Calu3 (cell line): Measurements from ENCODE around the gene ESRRB. TPM values are rescaled to one million over a fixed set of nuclear protein-coding genes. Genes with fewer than 3 reads are reported as not detected.

Source experiments
- BruUV-seq: library from RNA; stranded (reverse); fragments of 400-500 nt; replicated peaks from 2 replicates; lab custom pipeline; 2021; lab: Mats Ljungman, UMichigan
- CTCF ChIA-PET: fragments of 300-600 bp; sonication (Branson Sonifier 250); formaldehyde crosslinking; loops from one replicate; lab custom pipeline; 2022; ENCODE audit warnings: antibody characterized with exemption; lab: Charles Lee
- DNase-seq: peaks from one replicate; pipeline ENCODE4 v3.0.0; 2022
- H3K27ac Mint-ChIP-seq: one replicate; pipeline ENCODE4 v1.8.0; 2022; ENCODE audit warnings: mixed read lengths; ENCODE audit not compliant: unreplicated experiment
- H3K27me3 Mint-ChIP-seq: one replicate; pipeline ENCODE4 v1.8.0; 2022; ENCODE audit warnings: mixed read lengths; ENCODE audit not compliant: unreplicated experiment
- H3K36me3 Mint-ChIP-seq: one replicate; pipeline ENCODE4 v1.8.0; 2022; ENCODE audit warnings: mild to moderate bottlenecking, moderate library complexity, mixed read lengths; ENCODE audit not compliant: insufficient read depth, unreplicated experiment
- H3K4me1 Mint-ChIP-seq: one replicate; pipeline ENCODE4 v1.8.0; 2022; ENCODE audit warnings: mild to moderate bottlenecking, low read depth, mixed read lengths; ENCODE audit not compliant: unreplicated experiment
- H3K4me3 Mint-ChIP-seq: one replicate; pipeline ENCODE4 v1.8.0; 2022; ENCODE audit warnings: mild to moderate bottlenecking, low read depth, moderate library complexity, mixed read lengths; ENCODE audit not compliant: unreplicated experiment
- H3K9me3 Mint-ChIP-seq: one replicate; pipeline ENCODE4 v1.8.0; 2022; ENCODE audit warnings: low read depth, mixed read lengths; ENCODE audit not compliant: unreplicated experiment
- CTCF ChIP-seq: fragments of 200-600 bp; IDR thresholded peaks from one replicate; pipeline ENCODE4 v1.8.0; 2022; ENCODE audit warnings: antibody characterized with exemption; ENCODE audit not compliant: unreplicated experiment
- intact Hi-C: fragments of 100-400 bp; cut with micrococcal nuclease; formaldehyde crosslinking; loops from one replicate; pipeline ENCODE4 v1.10.0; 2022; ENCODE audit not compliant: unreplicated experiment
- total RNA-seq: library from RNA; stranded (reverse); gene quantifications from 2 replicates; pipeline ENCODE4 v1.2.3, GENCODE V29; 2022

The ESRRB gene
- total RNA-seq, 1 experiment from 2014 or later = 0.21 TPM

- no peak for TF ChIP-seq CTCF
- no peaks in the 10 kb centered on the region for H3K36me3 Mint-ChIP-seq
- H3K4me1 Mint-ChIP-seq = no peaks in the 10 kb centered on the region
- H3K27ac Mint-ChIP-seq = no peak overlapping the region
- peaks cover 67% of the 10 kb centered on the region for H3K27me3 Mint-ChIP-seq
- H3K4me3 Mint-ChIP-seq = no peak overlapping the region
- intact Hi-C loops = no loop called here
- H3K9me3 Mint-ChIP-seq = no peaks in the 10 kb centered on the region
- no TSS peak for BruUV-seq
- CTCF ChIA-PET = no interaction called here
- no peak for DNase-seq
Observed at GRCh38 chr14:76434220-76434619, 58.3 kb downstream of the ESRRB start.

- intact Hi-C loops = no loop called here
Observed at GRCh38 chr14:76439237-76439775, 63.4 kb downstream of the ESRRB start.

GRCh38 chr14:76446486-76446885 lies 70.5 kb downstream of the ESRRB start:
- BruUV-seq = no TSS peak

More at GRCh38 chr14:76439237-76439775, 63.4 kb downstream of the ESRRB start:
- Mint-ChIP-seq H3K36me3 (no peaks in the 10 kb centered on the region), H3K9me3 (no peaks in the 10 kb centered on the region), H3K4me3 (no peak overlapping the region), H3K4me1 (no peaks in the 10 kb centered on the region), H3K27me3 (peaks cover 44% of the 10 kb centered on the region), H3K27ac (no peak overlapping the region)
- no peak for DNase-seq
- no TSS peak for BruUV-seq
- no peak for TF ChIP-seq CTCF
- CTCF ChIA-PET = interaction anchor here (0.7 kb wide), 1 partner anchor 163 kb away, joined by 3 read pairs; no protein-coding TSS in a partner anchor

GRCh38 chr14:76446921-76447320 lies 71.0 kb downstream of the ESRRB start:
- intact Hi-C loops = no loop called here
- BruUV-seq = no TSS peak
- peaks cover 51% of the 10 kb centered on the region for H3K27me3 Mint-ChIP-seq
- H3K9me3 Mint-ChIP-seq = no peaks in the 10 kb centered on the region
- CTCF ChIA-PET = no interaction called here
- no peak for DNase-seq
- no peak overlapping the region for H3K4me3 Mint-ChIP-seq
- no peaks in the 10 kb centered on the region for H3K4me1 Mint-ChIP-seq
- TF ChIP-seq CTCF = no peak
- H3K27ac Mint-ChIP-seq = no peak overlapping the region
- H3K36me3 Mint-ChIP-seq = no peaks in the 10 kb centered on the region

More at GRCh38 chr14:76446486-76446885, 70.5 kb downstream of the ESRRB start:
- DNase-seq = no peak
- CTCF ChIA-PET = no interaction called here
- H3K27ac Mint-ChIP-seq = no peak overlapping the region
- no peaks in the 10 kb centered on the region for H3K36me3 Mint-ChIP-seq
- H3K4me1 Mint-ChIP-seq = no peaks in the 10 kb centered on the region
- peaks cover 50% of the 10 kb centered on the region for H3K27me3 Mint-ChIP-seq
- intact Hi-C loops = no loop called here
- no peak for TF ChIP-seq CTCF
- no peak overlapping the region for H3K4me3 Mint-ChIP-seq
- H3K9me3 Mint-ChIP-seq = no peaks in the 10 kb centered on the region
